GM10266 (cell line): ENCODE results near the gene CAPN8.

Experiments used
- DNase-seq: peaks from one replicate; pipeline ENCODE4 v3.0.0; 2012; ENCODE audit errors: extremely low spot score
- CTCF ChIP-seq: IDR thresholded peaks from 2 replicates; pipeline ENCODE4 v1.5.1; 2012; ENCODE audit warnings: mild to moderate bottlenecking, low read depth; ENCODE audit not compliant: control insufficient read depth, insufficient read depth; ENCODE audit errors: missing control alignments

The CAPN8 gene

GRCh38 chr1:223664106-223664505 is 1.4 kb downstream of the CAPN8 start:
- no peak for TF ChIP-seq CTCF

DNA sequence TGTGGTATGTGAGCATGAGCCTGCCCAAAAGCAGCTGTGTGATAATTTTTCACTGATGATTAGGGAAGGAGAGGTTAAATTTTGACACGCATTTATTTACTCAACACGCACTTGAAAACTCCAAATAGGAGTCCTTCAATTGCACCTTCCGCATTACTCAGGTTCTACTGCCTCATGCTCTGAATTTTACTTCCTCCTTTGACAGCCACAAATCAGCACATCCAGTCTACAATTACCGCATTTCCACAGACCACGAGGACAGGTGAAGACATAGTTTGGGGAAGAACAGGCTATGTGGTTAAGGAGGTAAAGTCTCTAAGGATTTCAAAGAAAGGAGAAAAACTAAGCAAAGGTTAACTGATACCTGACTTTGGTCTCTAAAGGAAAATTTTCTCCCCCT is 2.6 kb downstream of the CAPN8 start:
- DNase-seq = no peak
- no peak for TF ChIP-seq CTCF

More at GRCh38 chr1:223664106-223664505, 1.4 kb downstream of the CAPN8 start:
- DNase-seq = no peak

DNA sequence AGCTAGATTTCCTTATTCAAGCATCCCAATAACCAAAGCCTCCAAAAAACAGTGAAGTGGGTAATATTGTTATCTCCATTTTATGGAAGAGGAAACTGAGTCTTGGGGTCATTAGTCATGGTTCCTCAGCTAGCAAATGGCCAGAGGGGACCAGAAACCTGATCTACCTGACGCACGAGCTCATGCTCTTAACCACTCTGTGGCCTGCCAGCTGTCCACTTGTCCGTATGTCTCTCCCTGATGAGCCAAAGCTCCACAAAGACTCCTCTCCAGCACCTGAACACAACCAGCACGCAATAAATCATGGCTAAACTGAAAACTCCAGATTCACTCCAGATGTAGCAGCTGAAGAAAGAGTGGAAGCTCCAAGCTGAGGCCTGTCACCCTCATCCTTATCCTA is 5.8 kb downstream of the CAPN8 start:
- TF ChIP-seq CTCF = no peak
- DNase-seq = no peak

- TF ChIP-seq CTCF = no peak
- no peak for DNase-seq
These were observed 7.5 kb downstream of the CAPN8 start for GRCh38 chr1:223657978-223658377.

GRCh38 chr1:223654083-223654482 is 11.4 kb downstream of the CAPN8 start:
- no peak for DNase-seq
- TF ChIP-seq CTCF = no peak

GRCh38 chr1:223653431-223653830 is 12.1 kb downstream of the CAPN8 start:
- no peak for DNase-seq
- TF ChIP-seq CTCF = no peak

DNA sequence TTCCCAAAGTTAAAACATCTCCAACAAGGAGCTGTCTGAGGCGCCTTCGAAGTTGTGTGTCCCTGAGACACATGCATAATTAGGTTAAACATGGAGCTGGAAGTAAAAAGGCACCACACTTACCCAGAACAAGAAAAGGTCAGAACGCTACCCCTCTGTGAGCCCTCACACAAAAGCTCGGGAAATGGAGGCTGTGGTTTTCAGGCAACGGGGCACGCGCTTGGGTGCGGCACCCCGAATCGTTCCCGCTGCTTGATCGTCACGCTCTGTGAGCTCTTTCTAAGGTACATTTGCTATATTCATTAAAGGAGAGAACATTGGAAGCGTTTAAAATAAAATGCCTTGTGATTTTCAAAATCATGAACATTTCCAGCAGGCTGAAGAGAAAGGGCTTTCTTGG is 12.5 kb downstream of the CAPN8 start:
- TF ChIP-seq CTCF = no peak
- DNase-seq = no peak
